ENCODE data around the gene OCA2.
A peak's percentile ranks its signal among the peaks of the same experiment; 100 is the strongest.
"Not testable (repeated sequence)": the region's sequence is repeated elsewhere in the genome, so short reads cannot be mapped to it uniquely, and the experiment has no call there.

Gene OCA2

GRCh38 chr15:28136236-28136904, 37.3 kb upstream of the OCA2 start:
- H2AFZ ChIP-seq (ENCODE audit: low read depth, low read length, severe bottlenecking); H4K20me1 ChIP-seq (ENCODE audit: low read depth, low read length); H3F3A ChIP-seq (ENCODE audit: insufficient read depth); H3K9me2 ChIP-seq (replicated peaks; ENCODE audit: insufficient read depth, low read length); H3K9ac ChIP-seq (ENCODE audit: low read length); H3K27me3 ChIP-seq (ENCODE audit: low read length); H3K9me3 ChIP-seq (ENCODE audit: insufficient read depth, low read length); H3K36me3 ChIP-seq (ENCODE audit: low read length); H3K4me3 ChIP-seq (ENCODE audit: insufficient read depth, low read length, poor library complexity, severe bottlenecking); H3K79me2 ChIP-seq (ENCODE audit: insufficient read depth, low read length): not testable (repeated sequence)
- Histone ChIP-seq H3K4me2 (ENCODE audit: low read depth, low read length, poor library complexity, severe bottlenecking) (peak overlapping the region; percentile 33), H3K27ac (ENCODE audit: low read depth, low read length) (peak overlapping the region; percentile 35; the same call in 1 of the 2 replicates)

GRCh38 chr15:28133281-28133680, 34.2 kb upstream of the OCA2 start:
- no peak overlapping the region for H2AFZ ChIP-seq (ENCODE audit: low read depth, low read length, severe bottlenecking)
- H3K79me2 ChIP-seq (ENCODE audit: insufficient read depth, low read length) = no peaks in the 10 kb centered on the region
- H3K4me3 ChIP-seq (ENCODE audit: insufficient read depth, low read length, poor library complexity, severe bottlenecking) = no peak overlapping the region
- no peaks in the 10 kb centered on the region for H3K36me3 ChIP-seq (ENCODE audit: low read length)
- no peaks in the 10 kb centered on the region for H3K27me3 ChIP-seq (ENCODE audit: low read length)
- TF ChIP-seq EZH2phosphoT487 (conservative IDR thresholded peaks at IDR 0.05; ENCODE audit: low read length) (no peak), CTCF (IDR thresholded peaks at IDR 0.05; ENCODE audit: insufficient read depth, low read length, poor library complexity, severe bottlenecking) (no peak)
- no peak overlapping the region for H3K9ac ChIP-seq (ENCODE audit: low read length)
- H3F3A ChIP-seq (ENCODE audit: insufficient read depth) = no peaks in the 10 kb centered on the region
- no peaks in the 10 kb centered on the region for H3K9me3 ChIP-seq (ENCODE audit: insufficient read depth, low read length)
- no peak overlapping the region for H3K27ac ChIP-seq (ENCODE audit: low read depth, low read length)
- H3K4me2 ChIP-seq (ENCODE audit: low read depth, low read length, poor library complexity, severe bottlenecking) = no peak overlapping the region
- no peaks in the 10 kb centered on the region for H3K9me2 ChIP-seq (replicated peaks; ENCODE audit: insufficient read depth, low read length)
- no peaks in the 10 kb centered on the region for H4K20me1 ChIP-seq (ENCODE audit: low read depth, low read length)

- TF ChIP-seq CTCF (IDR thresholded peaks at IDR 0.05; ENCODE audit: insufficient read depth, low read length, poor library complexity, severe bottlenecking) = no peak
- no peak for TF ChIP-seq EZH2phosphoT487 (conservative IDR thresholded peaks at IDR 0.05; ENCODE audit: low read length)
- Histone ChIP-seq H3K4me2 (ENCODE audit: low read depth, low read length, poor library complexity, severe bottlenecking) (no peak overlapping the region), H3K79me2 (ENCODE audit: insufficient read depth, low read length) (no peaks in the 10 kb centered on the region), H4K20me1 (ENCODE audit: low read depth, low read length) (no peaks in the 10 kb centered on the region), H3F3A (ENCODE audit: insufficient read depth) (no peaks in the 10 kb centered on the region), H3K27ac (ENCODE audit: low read depth, low read length) (no peak overlapping the region), H3K36me3 (ENCODE audit: low read length) (no peaks in the 10 kb centered on the region), H3K9ac (ENCODE audit: low read length) (no peak overlapping the region), H3K27me3 (ENCODE audit: low read length) (no peaks in the 10 kb centered on the region), H3K4me3 (ENCODE audit: insufficient read depth, low read length, poor library complexity, severe bottlenecking) (no peak overlapping the region), H3K9me3 (ENCODE audit: insufficient read depth, low read length) (no peaks in the 10 kb centered on the region), H3K9me2 (replicated peaks; ENCODE audit: insufficient read depth, low read length) (no peaks in the 10 kb centered on the region), H2AFZ (ENCODE audit: low read depth, low read length, severe bottlenecking) (no peak overlapping the region)
Measured at GRCh38 chr15:28132524-28133275, 33.6 kb upstream of the OCA2 start.

- Histone ChIP-seq H3K4me2 (ENCODE audit: low read depth, low read length, poor library complexity, severe bottlenecking) (no peak overlapping the region), H3K36me3 (ENCODE audit: low read length) (no peaks in the 10 kb centered on the region)
- TF ChIP-seq EZH2phosphoT487 (conservative IDR thresholded peaks at IDR 0.05; ENCODE audit: low read length) (no peak), CTCF (IDR thresholded peaks at IDR 0.05; ENCODE audit: insufficient read depth, low read length, poor library complexity, severe bottlenecking) (no peak)
Measured at GRCh38 chr15:28131946-28132345, 32.8 kb upstream of the OCA2 start.

More at GRCh38 chr15:28131946-28132345, 32.8 kb upstream of the OCA2 start:
- H3F3A ChIP-seq (ENCODE audit: insufficient read depth) = no peaks in the 10 kb centered on the region
- no peaks in the 10 kb centered on the region for H4K20me1 ChIP-seq (ENCODE audit: low read depth, low read length)
- no peaks in the 10 kb centered on the region for H3K9me2 ChIP-seq (replicated peaks; ENCODE audit: insufficient read depth, low read length)
- H3K4me3 ChIP-seq (ENCODE audit: insufficient read depth, low read length, poor library complexity, severe bottlenecking) = no peak overlapping the region
- H3K9me3 ChIP-seq (ENCODE audit: insufficient read depth, low read length) = no peaks in the 10 kb centered on the region
- no peak overlapping the region for H2AFZ ChIP-seq (ENCODE audit: low read depth, low read length, severe bottlenecking)
- no peaks in the 10 kb centered on the region for H3K79me2 ChIP-seq (ENCODE audit: insufficient read depth, low read length)
- no peaks in the 10 kb centered on the region for H3K27me3 ChIP-seq (ENCODE audit: low read length)
- H3K27ac ChIP-seq (ENCODE audit: low read depth, low read length) = no peak overlapping the region
- H3K9ac ChIP-seq (ENCODE audit: low read length) = no peak overlapping the region
